Measurements from ENCODE around the gene SAP30BP. TPM values are rescaled to one million over a fixed set of nuclear protein-coding genes. Genes with fewer than 3 reads are reported as not detected.

The SAP30BP gene
- total RNA-seq: 10 to 100 TPM; 68.2 to 87.2 (median 77.2) TPM

GRCh38 chr17:75666959-75667790 lies at the start of gene SAP30BP, which contains the start of gene RECQL5:
SAP30BP (plus strand) TSS chr17:75667338; CDS start chr17:75667373, 35 bp downstream.
RECQL5 (minus strand) TSS chr17:75667154; CDS start chr17:75666557, 597 bp downstream.
- peak; percentile 100 for ATAC-seq
- Histone ChIP-seq H3K4me1 (peaks cover 6 to 52% (median 16%) of the 10 kb centered on the region in 3 donors), H3K27me3 (no peaks in the 10 kb centered on the region), H3K27ac (peak within 1 kb of the TSS; percentile 78 to 94 (median 87)), H3K9me3 (no peaks in the 10 kb centered on the region), H3K4me3 (peak within 1 kb of the TSS; percentile 73 to 78), H3K36me3 (peaks cover 0 to 63% of the 10 kb centered on the region in 2 donors)
- WGBS, 2 donors (ENCODE audit: low coverage in 1 of 2): 0 to 1% methylated on average over 21 to 22 of the region's 55 CpGs
- TF ChIP-seq POLR2AphosphoS5 (IDR thresholded peaks at IDR 0.05): peak; percentile 86
- no peak for TF ChIP-seq CTCF (IDR thresholded peaks at IDR 0.05)
- peak; percentile 64 to 75 for TF ChIP-seq POLR2A (IDR thresholded peaks at IDR 0.05)
- no peak for TF ChIP-seq EP300 (IDR thresholded peaks at IDR 0.05)

- Histone ChIP-seq H3K4me1 (no peaks in the 10 kb centered on the region), H3K27ac (no peak overlapping the region), H3K9me3 (no peaks in the 10 kb centered on the region), H3K27me3 (no peaks in the 10 kb centered on the region), H3K36me3 (peaks cover 0 to 100% of the 10 kb centered on the region in 2 donors), H3K4me3 (no peak overlapping the region)
- TF ChIP-seq POLR2A (IDR thresholded peaks at IDR 0.05) (no peak), EP300 (IDR thresholded peaks at IDR 0.05) (no peak), POLR2AphosphoS5 (IDR thresholded peaks at IDR 0.05) (no peak), CTCF (IDR thresholded peaks at IDR 0.05) (no peak)
- no peak for ATAC-seq
- WGBS, 2 donors (ENCODE audit: low coverage in 1 of 2): no CpG with 5 or more reads among the region's 11 CpGs
Measured at GRCh38 chr17:75617675-75618074, 49.5 kb upstream of the SAP30BP start.

GRCh38 chr17:75619506-75620431 lies 47.4 kb upstream of the SAP30BP start:
- no peak overlapping the region for H3K4me3 ChIP-seq
- TF ChIP-seq POLR2A (IDR thresholded peaks at IDR 0.05) (peak in 1 of 2 donors; percentile 14), CTCF (IDR thresholded peaks at IDR 0.05) (peak in 1 of 4 experiments; percentile 27), POLR2AphosphoS5 (IDR thresholded peaks at IDR 0.05) (no peak), EP300 (IDR thresholded peaks at IDR 0.05) (no peak)
- no peaks in the 10 kb centered on the region for H3K27me3 ChIP-seq
- no peaks in the 10 kb centered on the region for H3K9me3 ChIP-seq
- no peak overlapping the region for H3K27ac ChIP-seq
- WGBS, 2 donors (ENCODE audit: low coverage in 1 of 2): 0 to 80% methylated on average over 1 to 3 of the region's 36 CpGs
- ATAC-seq: no peak
- H3K36me3 ChIP-seq: peaks cover 0 to 95% of the 10 kb centered on the region in 2 donors
- no peaks in the 10 kb centered on the region for H3K4me1 ChIP-seq

- no peak overlapping the region for H3K27ac ChIP-seq
- TF ChIP-seq POLR2AphosphoS5 (IDR thresholded peaks at IDR 0.05) (no peak), EP300 (IDR thresholded peaks at IDR 0.05) (no peak), CTCF (IDR thresholded peaks at IDR 0.05) (no peak), POLR2A (IDR thresholded peaks at IDR 0.05) (no peak)
- no peaks in the 10 kb centered on the region for H3K9me3 ChIP-seq
- WGBS, 2 donors (ENCODE audit: low coverage in 1 of 2): no CpG with 5 or more reads among the region's 4 CpGs
- no peaks in the 10 kb centered on the region for H3K27me3 ChIP-seq
- H3K4me3 ChIP-seq: no peak overlapping the region
- peaks cover 0 to 95% of the 10 kb centered on the region in 2 donors for H3K36me3 ChIP-seq
- no peak for ATAC-seq
- no peaks in the 10 kb centered on the region for H3K4me1 ChIP-seq
Measured at GRCh38 chr17:75621489-75621888, 45.6 kb upstream of the SAP30BP start.

All from gastroesophageal sphincter (tissue), 4 donors.